GM21723 (cell line): ENCODE data around the gene VPS37B.

Source experiments
- ATAC-seq: cut with Tn5 transposase; IDR thresholded peaks from one replicate; pipeline ENCODE4 v1.9.1; 2021; ENCODE audit warnings: mild to moderate bottlenecking, moderate library complexity; ENCODE audit not compliant: unreplicated experiment

Gene VPS37B

DNA sequence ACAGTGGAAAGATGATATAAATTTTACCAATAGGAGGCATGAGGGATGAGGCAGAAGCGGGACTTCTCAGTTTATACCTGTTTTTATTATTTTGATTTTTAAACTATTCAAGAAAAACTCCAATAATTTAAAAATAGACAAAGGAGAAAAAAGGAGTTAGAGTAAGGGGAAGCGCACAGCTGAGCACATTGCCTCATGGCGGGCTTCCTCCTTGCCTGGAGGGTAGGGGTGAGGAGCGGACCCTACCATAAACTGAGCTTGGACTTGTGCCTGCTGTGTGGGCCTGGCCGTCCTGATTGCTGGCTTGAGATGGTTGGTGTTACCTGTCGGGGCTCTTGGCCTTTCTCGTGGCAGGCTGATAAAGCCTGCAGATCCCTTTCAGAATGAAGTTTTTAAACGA, 75.8 kb downstream of the VPS37B start:
- ATAC-seq, result no peak

GRCh38 chr12:122819209-122819785, 76.6 kb downstream of the VPS37B start:
- ATAC-seq, result no peak
